ENCODE results near the gene EME2. TPM values are rescaled to one million over a fixed set of nuclear protein-coding genes. Genes with fewer than 3 reads are reported as not detected.

EME2 gene
- total and polyA plus RNA-seq, 2 of the 13 experiments (the other 11 are each of a cell fraction or from before 2014, with no cell fraction given) = 4.4 to 7.6 TPM

DNA sequence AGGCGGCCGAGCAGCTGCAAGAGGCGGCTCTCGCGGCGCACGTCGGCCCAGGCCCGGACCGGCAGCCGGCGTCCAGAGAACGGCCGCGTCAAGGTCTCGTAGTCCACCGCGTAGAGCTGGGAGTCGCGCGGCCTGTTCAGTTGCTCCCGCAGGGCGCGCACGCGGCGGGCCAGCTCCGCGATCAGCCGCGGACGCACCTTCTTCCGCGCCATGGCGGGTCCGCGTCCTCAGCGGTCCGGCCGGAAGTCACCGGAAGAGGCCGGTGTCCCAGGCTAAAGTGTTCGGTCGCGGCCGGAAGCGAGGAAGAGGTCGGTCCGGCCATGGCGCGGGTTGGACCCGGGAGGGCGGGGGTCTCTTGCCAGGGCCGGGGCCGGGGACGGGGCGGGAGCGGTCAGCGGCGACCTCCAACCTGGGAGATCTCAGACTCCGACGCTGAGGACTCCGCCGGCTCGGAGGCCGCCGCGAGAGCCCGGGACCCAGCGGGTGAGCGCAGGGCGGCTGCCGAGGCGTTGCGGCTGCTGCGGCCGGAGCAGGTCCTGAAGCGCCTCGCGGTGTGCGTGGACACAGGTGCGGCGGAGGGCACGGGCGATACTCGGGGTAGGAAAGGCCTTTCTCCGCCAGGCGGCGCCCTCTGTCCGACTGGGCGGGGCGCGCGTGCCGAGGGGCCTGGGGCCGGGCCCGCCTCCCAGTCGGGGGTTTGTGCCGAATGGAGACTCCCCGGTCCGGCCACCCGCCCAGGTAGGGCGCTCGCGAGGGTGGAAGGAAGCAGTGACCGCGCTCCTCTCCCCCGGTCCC lies 495 bp downstream of the EME2 start, which contains the start of gene MRPS34 (continued):
- TF ChIP-seq ZC3H13 (CRISPR knock-in tag; IDR thresholded peaks at IDR 0.05) (peak; percentile 97), ZNF674 (CRISPR knock-in tag; IDR thresholded peaks at IDR 0.05; ENCODE audit: low read depth) (0 out of 2 replicates have a peak, but pooled peaks have one; percentile 7), YEATS2 (CRISPR knock-in tag; IDR thresholded peaks at IDR 0.05; ENCODE audit: borderline replicate concordance) (peak; percentile 89), GTF2F1 (IDR thresholded peaks at IDR 0.05; ENCODE audit: low read length) (no peak), ZNF761 (CRISPR knock-in tag; conservative IDR thresholded peaks at IDR 0.05) (peak; percentile 72), GATA4 (IDR thresholded peaks at IDR 0.05; ENCODE audit: borderline replicate concordance, low read depth) (no peak), ZNF883 (CRISPR knock-in tag; IDR thresholded peaks at IDR 0.05; ENCODE audit: not compliant biosample characterization) (peak; percentile 54), MYNN (CRISPR knock-in tag; IDR thresholded peaks at IDR 0.05; ENCODE audit: low read depth) (peak; percentile 24; the same call in 1 of the 2 replicates), U2AF1 (optimal IDR thresholded peaks at IDR 0.05; ENCODE audit: low read depth, low read length) (peak; percentile 53), RELA (CRISPR knock-in tag; IDR thresholded peaks at IDR 0.05) (peak; percentile 62; the same call in 1 of the 2 replicates), ELF1 (CRISPR knock-in tag; IDR thresholded peaks at IDR 0.05) (peak; percentile 91), EZH2 (conservative IDR thresholded peaks at IDR 0.05; ENCODE audit: low read depth, low read length) (no peak)
- TF ChIP-seq, protein P1, sequence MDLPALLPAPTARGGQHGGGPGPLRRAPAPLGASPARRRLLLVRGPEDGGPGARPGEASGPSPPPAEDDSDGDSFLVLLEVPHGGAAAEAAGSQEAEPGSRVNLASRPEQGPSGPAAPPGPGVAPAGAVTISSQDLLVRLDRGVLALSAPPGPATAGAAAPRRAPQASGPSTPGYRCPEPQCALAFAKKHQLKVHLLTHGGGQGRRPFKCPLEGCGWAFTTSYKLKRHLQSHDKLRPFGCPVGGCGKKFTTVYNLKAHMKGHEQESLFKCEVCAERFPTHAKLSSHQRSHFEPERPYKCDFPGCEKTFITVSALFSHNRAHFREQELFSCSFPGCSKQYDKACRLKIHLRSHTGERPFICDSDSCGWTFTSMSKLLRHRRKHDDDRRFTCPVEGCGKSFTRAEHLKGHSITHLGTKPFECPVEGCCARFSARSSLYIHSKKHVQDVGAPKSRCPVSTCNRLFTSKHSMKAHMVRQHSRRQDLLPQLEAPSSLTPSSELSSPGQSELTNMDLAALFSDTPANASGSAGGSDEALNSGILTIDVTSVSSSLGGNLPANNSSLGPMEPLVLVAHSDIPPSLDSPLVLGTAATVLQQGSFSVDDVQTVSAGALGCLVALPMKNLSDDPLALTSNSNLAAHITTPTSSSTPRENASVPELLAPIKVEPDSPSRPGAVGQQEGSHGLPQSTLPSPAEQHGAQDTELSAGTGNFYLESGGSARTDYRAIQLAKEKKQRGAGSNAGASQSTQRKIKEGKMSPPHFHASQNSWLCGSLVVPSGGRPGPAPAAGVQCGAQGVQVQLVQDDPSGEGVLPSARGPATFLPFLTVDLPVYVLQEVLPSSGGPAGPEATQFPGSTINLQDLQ (CRISPR knock-in tag; IDR thresholded peaks at IDR 0.05) = peak; percentile 85; the same call in 1 of the 2 replicates
- TF ChIP-seq, protein P2, sequence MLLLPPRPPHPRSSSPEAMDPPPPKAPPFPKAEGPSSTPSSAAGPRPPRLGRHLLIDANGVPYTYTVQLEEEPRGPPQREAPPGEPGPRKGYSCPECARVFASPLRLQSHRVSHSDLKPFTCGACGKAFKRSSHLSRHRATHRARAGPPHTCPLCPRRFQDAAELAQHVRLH (CRISPR knock-in tag; IDR thresholded peaks at IDR 0.05; ENCODE audit: borderline replicate concordance, low read depth) = peak; percentile 92
- TF ChIP-seq, protein P3, sequence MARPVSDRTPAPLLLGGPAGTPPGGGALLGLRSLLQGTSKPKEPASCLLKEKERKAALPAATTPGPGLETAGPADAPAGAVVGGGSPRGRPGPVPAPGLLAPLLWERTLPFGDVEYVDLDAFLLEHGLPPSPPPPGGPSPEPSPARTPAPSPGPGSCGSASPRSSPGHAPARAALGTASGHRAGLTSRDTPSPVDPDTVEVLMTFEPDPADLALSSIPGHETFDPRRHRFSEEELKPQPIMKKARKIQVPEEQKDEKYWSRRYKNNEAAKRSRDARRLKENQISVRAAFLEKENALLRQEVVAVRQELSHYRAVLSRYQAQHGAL (CRISPR knock-in tag; IDR thresholded peaks at IDR 0.05; ENCODE audit: not compliant biosample characterization) = no peak

All from HepG2 (cell line).